Left lung (tissue), 10 donors: Measurements from ENCODE around the gene ZNF549. TPM values are rescaled to one million over a fixed set of nuclear protein-coding genes. Genes with fewer than 3 reads are reported as not detected.
"Not testable (repeated sequence)": the region's sequence is repeated elsewhere in the genome, so short reads cannot be mapped to it uniquely, and the experiment has no call there.

Experiments
- ATAC-seq: fragments of 200-7000 bp; cut with Tn5 transposase; one replicate; pipeline ENCODE4 v1.9.1; 2020; ENCODE audit warnings: moderate library complexity
- DNase-seq, 4 donors: peaks; one replicate each; pipeline ENCODE4 v3.0.0-alpha.2; 2013 to 2020
- H3K27ac ChIP-seq, 2 donors: fragments of 200-600 bp; sonication (generic) in 1 of 2; one replicate each; pipeline versions ENCODE4 v1.5.0 to v1.8.0; 2020 to 2021
- H3K27me3 ChIP-seq, 2 donors: fragments of 200-600 bp; sonication (generic) in 1 of 2; one replicate each; pipeline versions ENCODE4 v1.5.0 to v1.8.0; 2020 to 2021
- H3K36me3 ChIP-seq, 2 donors: fragments of 200-600 bp; sonication (generic) in 1 of 2; one replicate each; pipeline versions ENCODE4 v1.5.0 to v1.8.0; 2020 to 2021
- H3K4me1 ChIP-seq, 2 donors: fragments of 200-600 bp; one replicate each; pipeline ENCODE4 v1.8.0; 2021
- H3K4me3 ChIP-seq, 2 donors: fragments of 200-600 bp; sonication (generic) in 1 of 2; one replicate each; pipeline versions ENCODE4 v1.5.0 to v1.8.0; 2020 to 2021; ENCODE audit warnings: mild to moderate bottlenecking in 1 of 2
- H3K9me3 ChIP-seq, 2 donors: fragments of 200-600 bp; sonication (generic) in 1 of 2; one replicate each; pipeline versions ENCODE4 v1.5.0 to v1.8.0; 2020 to 2021
- intact Hi-C, 2 donors: fragments of 100-400 bp; cut with DNase I; formaldehyde crosslinking; loops; one replicate each; pipeline versions ENCODE4 v1.11.2 to v1.14.2; 2022
- polyA plus RNA-seq, 6 donors: library from polyadenylated mRNA; unstranded; fragments of 120-200 nt; gene quantifications; one replicate each; pipeline ENCODE4 v1.2.1, GENCODE V29; 2013; ENCODE audit not compliant: insufficient read length in 6 of 6
- total RNA-seq, 2 donors: library from RNA; stranded (reverse); fragmentation: NEBNext Ultra II Directional; extraction: Animal tissue kit (Norgen Biotek cat#: 25700); gene quantifications; one replicate each; pipeline ENCODE4 v1.2.1, GENCODE V29; 2021
- TF ChIP-seq, protein P1 (sequence below), 2 donors: fragments of 200-600 bp; sonication (generic) in 1 of 2; IDR thresholded peaks; one replicate each; pipeline versions ENCODE4 v1.5.0 to v1.8.0; 2021; ENCODE audit warnings: antibody characterized with exemption in 2 of 2
- donor health status: DM: no; HTN: yes; CAD: no.
- donor health status: DM: no; HTN: no; CAD: no.

Gene ZNF549
- total and polyA plus RNA-seq, 8 donors = 4.9 to 19.9 (median 17.9) TPM

DNA sequence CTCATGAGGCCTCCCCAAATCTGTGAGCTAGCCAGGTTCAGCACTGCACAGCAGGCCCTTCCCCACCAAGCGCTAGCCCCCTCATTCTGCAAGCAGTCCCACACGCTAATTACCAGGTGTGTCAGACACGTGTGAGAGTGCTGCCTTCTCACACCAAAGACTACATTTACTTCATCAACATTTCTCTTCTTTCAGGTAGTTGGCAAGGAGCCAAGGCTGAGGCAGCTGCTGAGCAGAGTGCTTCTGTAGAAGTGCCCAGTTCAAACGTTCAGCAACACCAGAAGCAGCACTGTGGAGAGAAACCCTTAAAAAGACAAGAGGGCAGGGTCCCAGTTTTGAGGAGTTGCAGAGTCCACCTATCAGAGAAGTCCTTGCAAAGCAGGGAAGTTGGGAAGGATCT, 21.0 kb upstream of the ZNF549 start:
- intact Hi-C loops = no loop called here
- H3K9me3 ChIP-seq = peaks cover 0 to 91% of the 10 kb centered on the region in 2 donors
- peaks cover 0 to under 1% of the 10 kb centered on the region in 2 donors for H3K4me1 ChIP-seq
- no peaks in the 10 kb centered on the region for H3K27me3 ChIP-seq
- peaks cover 0 to 66% of the 10 kb centered on the region in 2 donors for H3K36me3 ChIP-seq
- TF ChIP-seq, protein P1, sequence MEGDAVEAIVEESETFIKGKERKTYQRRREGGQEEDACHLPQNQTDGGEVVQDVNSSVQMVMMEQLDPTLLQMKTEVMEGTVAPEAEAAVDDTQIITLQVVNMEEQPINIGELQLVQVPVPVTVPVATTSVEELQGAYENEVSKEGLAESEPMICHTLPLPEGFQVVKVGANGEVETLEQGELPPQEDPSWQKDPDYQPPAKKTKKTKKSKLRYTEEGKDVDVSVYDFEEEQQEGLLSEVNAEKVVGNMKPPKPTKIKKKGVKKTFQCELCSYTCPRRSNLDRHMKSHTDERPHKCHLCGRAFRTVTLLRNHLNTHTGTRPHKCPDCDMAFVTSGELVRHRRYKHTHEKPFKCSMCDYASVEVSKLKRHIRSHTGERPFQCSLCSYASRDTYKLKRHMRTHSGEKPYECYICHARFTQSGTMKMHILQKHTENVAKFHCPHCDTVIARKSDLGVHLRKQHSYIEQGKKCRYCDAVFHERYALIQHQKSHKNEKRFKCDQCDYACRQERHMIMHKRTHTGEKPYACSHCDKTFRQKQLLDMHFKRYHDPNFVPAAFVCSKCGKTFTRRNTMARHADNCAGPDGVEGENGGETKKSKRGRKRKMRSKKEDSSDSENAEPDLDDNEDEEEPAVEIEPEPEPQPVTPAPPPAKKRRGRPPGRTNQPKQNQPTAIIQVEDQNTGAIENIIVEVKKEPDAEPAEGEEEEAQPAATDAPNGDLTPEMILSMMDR (IDR thresholded peaks at IDR 0.05) = no peak
- ATAC-seq (no peak), DNase-seq (no peak)
- H3K4me3 ChIP-seq = no peak overlapping the region
- no peak overlapping the region for H3K27ac ChIP-seq

DNA sequence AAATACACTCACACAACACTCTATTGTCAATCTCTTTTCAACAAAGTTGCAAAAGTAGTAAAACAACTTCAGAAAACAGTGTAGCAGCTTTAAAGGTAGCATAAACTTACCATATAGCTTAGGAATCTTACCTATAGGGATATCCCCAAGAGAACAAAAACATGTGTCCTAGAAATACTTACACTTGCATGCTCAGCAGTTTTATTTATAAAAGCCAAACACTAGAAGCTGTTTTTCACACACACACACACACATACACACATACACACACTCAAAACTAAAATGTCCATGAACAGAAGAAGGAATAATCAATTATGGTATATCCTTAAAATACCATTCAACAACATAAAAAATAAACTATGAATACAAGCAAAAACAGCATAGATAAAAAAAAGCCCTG, 15.7 kb upstream of the ZNF549 start:
- no peaks in the 10 kb centered on the region for H3K27me3 ChIP-seq
- intact Hi-C loops = no loop called here
- ATAC-seq (no peak), DNase-seq (no peak)
- H3K9me3 ChIP-seq = peaks cover 0 to 100% of the 10 kb centered on the region in 2 donors
- H3K27ac ChIP-seq = no peak overlapping the region
- TF ChIP-seq, protein P1 (IDR thresholded peaks at IDR 0.05) = no peak
- no peaks in the 10 kb centered on the region for H3K4me1 ChIP-seq
- H3K4me3 ChIP-seq = no peak overlapping the region
- H3K36me3 ChIP-seq = peaks cover 0 to 66% of the 10 kb centered on the region in 2 donors

DNA sequence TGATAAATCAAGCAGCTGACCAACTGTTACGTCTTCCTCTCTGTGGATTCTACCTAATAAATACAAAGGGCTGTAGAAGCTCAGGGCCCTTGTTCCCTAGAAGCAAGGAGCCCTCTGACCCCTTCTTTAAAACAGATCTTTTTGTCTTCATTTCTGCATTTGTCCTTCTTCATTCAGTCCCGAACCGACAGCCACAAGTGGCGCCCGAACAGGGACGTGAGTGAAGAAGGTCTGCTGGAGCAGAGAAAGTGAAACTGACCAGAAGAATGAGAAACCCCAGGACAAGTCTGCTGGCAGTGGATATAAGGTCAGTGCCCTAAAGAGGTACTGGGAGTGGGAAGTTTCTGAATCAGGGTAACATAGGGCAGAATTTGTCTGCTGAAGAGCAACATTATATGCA, 14.3 kb upstream of the ZNF549 start:
- Histone ChIP-seq H3K4me1 (no peaks in the 10 kb centered on the region), H3K27me3 (no peaks in the 10 kb centered on the region), H3K27ac (no peak overlapping the region), H3K9me3 (peaks cover 0 to 100% of the 10 kb centered on the region in 2 donors), H3K4me3 (no peak overlapping the region), H3K36me3 (peaks cover 0 to 60% of the 10 kb centered on the region in 2 donors)
- intact Hi-C loops = no loop called here
- no peak for ATAC-seq
- no peak for DNase-seq
- TF ChIP-seq, protein P1 (IDR thresholded peaks at IDR 0.05) = no peak

DNA sequence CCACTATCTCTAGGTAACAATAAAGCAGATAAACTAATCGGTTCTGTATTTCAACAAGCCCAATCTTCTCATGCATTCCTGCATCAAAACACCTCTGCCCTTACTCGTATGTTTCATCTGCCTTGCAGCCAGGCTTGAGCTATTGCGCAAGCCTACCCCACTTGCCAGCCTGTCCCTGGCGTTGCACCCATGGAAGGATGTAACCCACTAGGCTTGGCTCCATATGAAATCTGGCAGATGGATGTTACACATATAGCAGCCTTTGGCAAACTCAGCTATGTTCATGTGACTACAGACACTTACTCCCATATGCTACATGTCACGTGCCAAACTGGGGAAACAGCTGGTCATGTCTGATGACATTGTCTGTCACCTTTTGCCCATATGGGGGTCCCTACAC, 11.9 kb upstream of the ZNF549 start:
- no peak overlapping the region for H3K27ac ChIP-seq
- intact Hi-C loops = no loop called here
- H3K27me3 ChIP-seq = no peaks in the 10 kb centered on the region
- DNase-seq (no peak), ATAC-seq (no peak)
- H3K9me3 ChIP-seq = peaks cover 0 to 97% of the 10 kb centered on the region in 2 donors
- H3K4me1 ChIP-seq = no peaks in the 10 kb centered on the region
- no peak overlapping the region for H3K4me3 ChIP-seq
- TF ChIP-seq, protein P1 (IDR thresholded peaks at IDR 0.05) = no peak
- H3K36me3 ChIP-seq = peaks cover 0 to 46% of the 10 kb centered on the region in 2 donors

DNA sequence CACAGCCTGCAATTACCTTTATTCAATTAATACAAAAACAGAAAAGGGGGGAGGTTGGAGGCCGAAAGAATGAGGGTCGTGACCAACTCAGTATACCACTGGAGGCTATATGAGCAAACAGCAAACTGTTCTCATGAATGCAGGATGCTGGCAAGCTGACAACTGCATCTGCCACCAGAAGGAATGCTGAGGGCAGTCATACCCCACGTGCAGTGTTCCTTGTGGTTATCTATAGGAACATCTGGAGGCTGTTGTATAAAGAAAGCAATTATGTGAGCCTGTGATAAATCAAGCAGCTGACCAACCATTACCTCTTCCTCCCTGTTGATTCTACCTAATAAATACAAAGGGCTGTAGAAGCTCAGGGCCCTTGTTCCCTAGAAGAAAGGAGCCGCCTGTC, 9.1 kb upstream of the ZNF549 start:
- H3K27ac ChIP-seq, H3K4me3 ChIP-seq, intact Hi-C loops, DNase-seq, ATAC-seq, H3K27me3 ChIP-seq, H3K4me1 ChIP-seq: not testable (repeated sequence)
- Histone ChIP-seq H3K9me3 (peaks cover 0 to 86% of the 10 kb centered on the region in 2 donors), H3K36me3 (peaks cover 0 to 40% of the 10 kb centered on the region in 2 donors)

DNA sequence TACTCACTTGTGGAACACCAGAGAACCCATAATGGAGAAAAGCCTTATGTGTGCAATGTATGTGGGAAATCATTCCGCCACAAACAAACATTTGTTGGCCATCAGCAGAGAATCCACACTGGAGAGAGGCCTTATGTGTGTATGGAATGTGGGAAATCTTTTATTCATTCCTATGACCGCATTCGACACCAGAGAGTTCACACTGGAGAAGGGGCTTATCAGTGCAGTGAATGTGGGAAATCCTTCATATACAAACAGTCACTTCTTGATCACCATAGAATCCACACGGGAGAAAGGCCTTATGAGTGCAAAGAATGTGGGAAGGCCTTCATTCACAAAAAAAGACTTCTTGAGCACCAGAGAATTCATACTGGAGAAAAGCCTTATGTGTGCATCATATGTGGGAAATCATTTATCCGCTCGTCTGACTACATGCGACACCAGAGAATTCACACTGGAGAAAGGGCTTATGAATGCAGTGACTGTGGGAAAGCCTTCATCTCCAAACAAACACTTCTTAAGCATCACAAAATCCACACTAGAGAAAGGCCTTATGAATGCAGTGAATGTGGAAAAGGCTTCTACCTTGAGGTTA, 10.9 kb downstream of the ZNF549 start:
- intact Hi-C loops = no loop called here
- no peaks in the 10 kb centered on the region for H3K27me3 ChIP-seq
- peaks cover 11 to 100% of the 10 kb centered on the region in 2 donors for H3K9me3 ChIP-seq
- H3K4me3 ChIP-seq = no peak overlapping the region
- ATAC-seq (no peak), DNase-seq (no peak)
- TF ChIP-seq, protein P1 (IDR thresholded peaks at IDR 0.05) = no peak
- peaks cover 0 to 100% of the 10 kb centered on the region in 2 donors for H3K36me3 ChIP-seq
- H3K4me1 ChIP-seq = no peaks in the 10 kb centered on the region
- H3K27ac ChIP-seq = no peak overlapping the region
